ENCODE data around the gene CDH4. TPM values are rescaled to one million over a fixed set of nuclear protein-coding genes. Genes with fewer than 3 reads are reported as not detected.

Gene CDH4
- total RNA-seq, 1 experiment from 2014 or later = 5.3 TPM

DNA sequence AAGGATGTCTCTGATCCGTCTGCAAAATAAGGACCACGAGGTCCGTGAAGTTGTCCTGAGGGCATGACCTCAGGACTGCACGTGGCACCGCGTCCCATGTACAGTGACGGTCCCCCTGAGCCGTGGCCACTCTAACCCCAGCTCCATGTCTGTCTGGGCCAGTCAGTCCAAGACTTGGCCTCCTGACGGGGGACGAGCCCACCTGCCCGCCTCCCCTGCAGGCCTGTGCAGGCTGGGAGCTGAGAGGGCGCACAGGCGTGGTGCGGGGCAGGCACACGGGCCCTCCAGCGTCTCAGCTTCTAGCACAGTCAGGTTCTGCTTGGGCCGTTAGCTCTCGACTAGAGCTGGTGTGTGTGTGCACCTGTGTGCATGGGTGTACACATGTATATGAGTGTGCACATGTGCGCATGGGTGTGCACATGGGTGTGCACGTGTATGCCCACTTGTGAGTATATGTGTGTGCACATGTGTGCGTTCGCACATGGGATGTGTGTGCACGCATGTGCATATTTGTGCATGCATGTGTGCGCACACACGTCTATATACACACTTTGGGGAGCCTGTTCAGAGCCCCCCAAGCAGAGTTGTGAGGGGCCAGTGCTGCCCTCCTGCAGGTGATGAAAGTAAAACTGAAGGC lies 506.6 kb downstream of the CDH4 start:
- POLR2A ChIA-PET = no interaction called here
- H3K27me3 Mint-ChIP-seq (ENCODE audit: low read depth) = peaks cover 4% of the 10 kb centered on the region; the same call in 1 of the 2 replicates
- H3K36me3 Mint-ChIP-seq = no peaks in the 10 kb centered on the region
- DNase-seq (ENCODE audit: low spot score) = no peak
- ATAC-seq = no peak
- no peaks in the 10 kb centered on the region for H3K9me3 Mint-ChIP-seq
- TF ChIP-seq ATF1 (CRISPR knock-in tag; IDR thresholded peaks at IDR 0.05) = no peak
- TF ChIP-seq ZNF396 (CRISPR knock-in tag; IDR thresholded peaks at IDR 0.05; ENCODE audit: borderline replicate concordance) = no peak
- TF ChIP-seq NR1H2 (CRISPR knock-in tag; IDR thresholded peaks at IDR 0.05) = no peak
- no peak for TF ChIP-seq JAZF1 (CRISPR knock-in tag; IDR thresholded peaks at IDR 0.05)
- TF ChIP-seq NR3C1 (CRISPR knock-in tag; conservative IDR thresholded peaks at IDR 0.05; ENCODE audit: low read depth) = no peak
- no peak for TF ChIP-seq ZNF121 (CRISPR knock-in tag; IDR thresholded peaks at IDR 0.05)
- no peak for TF ChIP-seq ZNF263 (CRISPR knock-in tag; IDR thresholded peaks at IDR 0.05; ENCODE audit: low read depth)
- no peak for TF ChIP-seq TP53 (CRISPR knock-in tag; IDR thresholded peaks at IDR 0.05)
- H3K4me1 Mint-ChIP-seq = peaks cover 7% of the 10 kb centered on the region
- CTCF ChIA-PET = no interaction called here
- no peak overlapping the region for H3K4me3 Mint-ChIP-seq
- H3K27ac Mint-ChIP-seq = no peak overlapping the region

DNA sequence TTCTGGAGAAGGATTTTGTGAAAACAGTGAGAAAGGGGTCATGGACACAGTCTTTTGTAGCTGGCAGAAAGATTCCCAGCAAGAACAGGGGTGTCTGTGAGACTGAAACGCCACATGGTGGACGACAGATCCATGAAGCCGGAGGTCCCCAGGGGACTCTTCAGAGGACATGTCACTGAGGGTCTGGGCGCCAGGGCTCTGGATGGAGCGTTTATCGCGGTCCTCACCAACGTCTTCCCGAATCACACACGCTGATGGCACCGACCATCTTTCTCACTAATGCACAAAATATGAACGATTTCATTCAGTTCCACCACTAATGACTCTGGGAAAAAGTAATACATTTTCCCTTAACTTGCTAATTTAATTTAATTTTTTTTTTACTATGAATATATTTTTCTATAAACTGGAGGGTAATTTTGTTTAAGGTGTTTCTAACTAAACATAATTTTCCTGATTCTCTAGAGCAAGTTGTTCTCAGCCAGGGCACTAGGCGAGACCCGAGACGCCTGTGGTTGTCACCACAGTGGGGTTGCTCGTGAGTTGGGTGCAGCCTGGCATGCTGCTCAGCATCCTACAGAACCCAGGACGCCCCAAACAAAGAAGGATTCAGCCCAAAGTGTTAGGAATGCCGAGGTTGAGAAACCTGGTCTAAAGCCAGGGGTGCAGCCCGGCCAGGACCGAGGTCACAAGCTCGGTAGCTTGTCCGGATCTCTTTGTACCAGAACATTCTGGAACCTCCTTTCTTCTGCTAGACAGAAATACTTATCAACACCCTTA lies 507.4 kb downstream of the CDH4 start:
- Mint-ChIP-seq H3K36me3 (no peaks in the 10 kb centered on the region), H3K27me3 (ENCODE audit: low read depth) (peaks cover 4% of the 10 kb centered on the region; the same call in 1 of the 2 replicates)
- ATAC-seq = no peak
- TF ChIP-seq ZNF263 (CRISPR knock-in tag; IDR thresholded peaks at IDR 0.05; ENCODE audit: low read depth) = no peak
- no peak for TF ChIP-seq RORB (CRISPR knock-in tag; IDR thresholded peaks at IDR 0.05)
- TF ChIP-seq ZNF121 (CRISPR knock-in tag; IDR thresholded peaks at IDR 0.05) = no peak
- no peak for TF ChIP-seq ARID4B (CRISPR knock-in tag; IDR thresholded peaks at IDR 0.05; ENCODE audit: borderline replicate concordance)
- TF ChIP-seq, protein P1, sequence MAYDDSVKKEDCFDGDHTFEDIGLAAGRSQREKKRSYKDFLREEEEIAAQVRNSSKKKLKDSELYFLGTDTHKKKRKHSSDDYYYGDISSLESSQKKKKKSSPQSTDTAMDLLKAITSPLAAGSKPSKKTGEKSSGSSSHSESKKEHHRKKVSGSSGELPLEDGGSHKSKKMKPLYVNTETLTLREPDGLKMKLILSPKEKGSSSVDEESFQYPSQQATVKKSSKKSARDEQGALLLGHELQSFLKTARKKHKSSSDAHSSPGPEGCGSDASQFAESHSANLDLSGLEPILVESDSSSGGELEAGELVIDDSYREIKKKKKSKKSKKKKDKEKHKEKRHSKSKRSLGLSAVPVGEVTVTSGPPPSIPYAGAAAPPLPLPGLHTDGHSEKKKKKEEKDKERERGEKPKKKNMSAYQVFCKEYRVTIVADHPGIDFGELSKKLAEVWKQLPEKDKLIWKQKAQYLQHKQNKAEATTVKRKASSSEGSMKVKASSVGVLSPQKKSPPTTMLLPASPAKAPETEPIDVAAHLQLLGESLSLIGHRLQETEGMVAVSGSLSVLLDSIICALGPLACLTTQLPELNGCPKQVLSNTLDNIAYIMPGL (CRISPR knock-in tag; IDR thresholded peaks at IDR 0.05) = no peak
- no peak for TF ChIP-seq MYBL2 (CRISPR knock-in tag; IDR thresholded peaks at IDR 0.05)
- no peak for TF ChIP-seq SMAD3 (CRISPR knock-in tag; IDR thresholded peaks at IDR 0.05; ENCODE audit: borderline replicate concordance)
- TF ChIP-seq, protein P2, sequence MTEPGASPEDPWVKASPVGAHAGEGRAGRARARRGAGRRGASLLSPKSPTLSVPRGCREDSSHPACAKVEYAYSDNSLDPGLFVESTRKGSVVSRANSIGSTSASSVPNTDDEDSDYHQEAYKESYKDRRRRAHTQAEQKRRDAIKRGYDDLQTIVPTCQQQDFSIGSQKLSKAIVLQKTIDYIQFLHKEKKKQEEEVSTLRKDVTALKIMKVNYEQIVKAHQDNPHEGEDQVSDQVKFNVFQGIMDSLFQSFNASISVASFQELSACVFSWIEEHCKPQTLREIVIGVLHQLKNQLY (CRISPR knock-in tag; IDR thresholded peaks at IDR 0.05) = no peak
- no peak for TF ChIP-seq ETV6 (CRISPR knock-in tag; IDR thresholded peaks at IDR 0.05)
- TF ChIP-seq NFE2L1 (CRISPR knock-in tag; IDR thresholded peaks at IDR 0.05) = no peak
- TF ChIP-seq SMAD4 (CRISPR knock-in tag; IDR thresholded peaks at IDR 0.05) = no peak
- TF ChIP-seq ESRRA (CRISPR knock-in tag; IDR thresholded peaks at IDR 0.05; ENCODE audit: borderline replicate concordance) = no peak
- TF ChIP-seq, protein P3, sequence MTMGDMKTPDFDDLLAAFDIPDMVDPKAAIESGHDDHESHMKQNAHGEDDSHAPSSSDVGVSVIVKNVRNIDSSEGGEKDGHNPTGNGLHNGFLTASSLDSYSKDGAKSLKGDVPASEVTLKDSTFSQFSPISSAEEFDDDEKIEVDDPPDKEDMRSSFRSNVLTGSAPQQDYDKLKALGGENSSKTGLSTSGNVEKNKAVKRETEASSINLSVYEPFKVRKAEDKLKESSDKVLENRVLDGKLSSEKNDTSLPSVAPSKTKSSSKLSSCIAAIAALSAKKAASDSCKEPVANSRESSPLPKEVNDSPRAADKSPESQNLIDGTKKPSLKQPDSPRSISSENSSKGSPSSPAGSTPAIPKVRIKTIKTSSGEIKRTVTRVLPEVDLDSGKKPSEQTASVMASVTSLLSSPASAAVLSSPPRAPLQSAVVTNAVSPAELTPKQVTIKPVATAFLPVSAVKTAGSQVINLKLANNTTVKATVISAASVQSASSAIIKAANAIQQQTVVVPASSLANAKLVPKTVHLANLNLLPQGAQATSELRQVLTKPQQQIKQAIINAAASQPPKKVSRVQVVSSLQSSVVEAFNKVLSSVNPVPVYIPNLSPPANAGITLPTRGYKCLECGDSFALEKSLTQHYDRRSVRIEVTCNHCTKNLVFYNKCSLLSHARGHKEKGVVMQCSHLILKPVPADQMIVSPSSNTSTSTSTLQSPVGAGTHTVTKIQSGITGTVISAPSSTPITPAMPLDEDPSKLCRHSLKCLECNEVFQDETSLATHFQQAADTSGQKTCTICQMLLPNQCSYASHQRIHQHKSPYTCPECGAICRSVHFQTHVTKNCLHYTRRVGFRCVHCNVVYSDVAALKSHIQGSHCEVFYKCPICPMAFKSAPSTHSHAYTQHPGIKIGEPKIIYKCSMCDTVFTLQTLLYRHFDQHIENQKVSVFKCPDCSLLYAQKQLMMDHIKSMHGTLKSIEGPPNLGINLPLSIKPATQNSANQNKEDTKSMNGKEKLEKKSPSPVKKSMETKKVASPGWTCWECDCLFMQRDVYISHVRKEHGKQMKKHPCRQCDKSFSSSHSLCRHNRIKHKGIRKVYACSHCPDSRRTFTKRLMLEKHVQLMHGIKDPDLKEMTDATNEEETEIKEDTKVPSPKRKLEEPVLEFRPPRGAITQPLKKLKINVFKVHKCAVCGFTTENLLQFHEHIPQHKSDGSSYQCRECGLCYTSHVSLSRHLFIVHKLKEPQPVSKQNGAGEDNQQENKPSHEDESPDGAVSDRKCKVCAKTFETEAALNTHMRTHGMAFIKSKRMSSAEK (CRISPR knock-in tag; IDR thresholded peaks at IDR 0.05; ENCODE audit: borderline replicate concordance) = no peak
- no peak for TF ChIP-seq NFATC4 (CRISPR knock-in tag; IDR thresholded peaks at IDR 0.05)
- no peak for TF ChIP-seq HMGA2 (CRISPR knock-in tag; IDR thresholded peaks at IDR 0.05)
- no peak for TF ChIP-seq E2F5 (CRISPR knock-in tag; IDR thresholded peaks at IDR 0.05)
- no peak for TF ChIP-seq FOXP1 (CRISPR knock-in tag; IDR thresholded peaks at IDR 0.05; ENCODE audit: borderline replicate concordance)

More for the DNA sequence above, 507.4 kb downstream of the CDH4 start:
- H3K4me3 Mint-ChIP-seq = no peak overlapping the region
- no peaks in the 10 kb centered on the region for H3K9me3 Mint-ChIP-seq
- H3K27ac Mint-ChIP-seq = no peak overlapping the region
- DNase-seq (ENCODE audit: low spot score) = no peak
- ChIA-PET POLR2A (no interaction called here), CTCF (no interaction called here)
- H3K4me1 Mint-ChIP-seq = peaks cover 4% of the 10 kb centered on the region; the same call in 1 of the 2 replicates
